NCI-H748 (cell line): Measurements from ENCODE around the gene LITAF.
"Not testable (repeated sequence)": the region's sequence is repeated elsewhere in the genome, so short reads cannot be mapped to it uniquely, and the experiment has no call there.

ENCODE experiments used
- DNase-seq: peaks from one replicate; lab custom pipeline; 2025; ENCODE audit not compliant: unreplicated experiment; lab: John Stamatoyannopoulos, UW

Gene LITAF

GRCh38 chr16:11621539-11621919 lies 34.8 kb upstream of the LITAF start:
- no peak for DNase-seq

- no peak for DNase-seq
Measured at GRCh38 chr16:11620243-11621003, 33.7 kb upstream of the LITAF start.

- no peak for DNase-seq
Measured at GRCh38 chr16:11619327-11619851, 32.7 kb upstream of the LITAF start.

GRCh38 chr16:11618107-11618717 lies 31.5 kb upstream of the LITAF start:
- DNase-seq, result no peak

GRCh38 chr16:11615748-11616447 lies 29.2 kb upstream of the LITAF start:
- DNase-seq, result no peak

GRCh38 chr16:11614587-11615175 lies 28.0 kb upstream of the LITAF start:
- no peak for DNase-seq

- DNase-seq, result no peak
Measured at GRCh38 chr16:11613381-11614303, 26.9 kb upstream of the LITAF start.

GRCh38 chr16:11612665-11613025 lies 25.9 kb upstream of the LITAF start:
- DNase-seq, result no peak

- DNase-seq, result no peak
Measured at GRCh38 chr16:11611871-11612664, 25.3 kb upstream of the LITAF start.

- DNase-seq, result no peak
Measured at GRCh38 chr16:11610580-11610979, 23.9 kb upstream of the LITAF start.

GRCh38 chr16:11610121-11610505 lies 23.4 kb upstream of the LITAF start:
- DNase-seq, result no peak

- DNase-seq, result no peak
Measured at GRCh38 chr16:11609474-11610120, 22.9 kb upstream of the LITAF start.

GRCh38 chr16:11605891-11606290 lies 19.2 kb upstream of the LITAF start:
- DNase-seq, result no peak

GRCh38 chr16:11605564-11605886 lies 18.8 kb upstream of the LITAF start:
- no peak for DNase-seq

GRCh38 chr16:11604783-11605563 lies 18.3 kb upstream of the LITAF start:
- no peak for DNase-seq

- not testable (repeated sequence) for DNase-seq
Measured at GRCh38 chr16:11604296-11604695, 17.6 kb upstream of the LITAF start.

GRCh38 chr16:11603331-11603750 lies 16.6 kb upstream of the LITAF start:
- no peak for DNase-seq

- DNase-seq, result peak; percentile 77
Measured at GRCh38 chr16:11602321-11602720, 15.6 kb upstream of the LITAF start.

- no peak for DNase-seq
Measured at GRCh38 chr16:11601911-11602310, 15.2 kb upstream of the LITAF start.
